Erythroblast (primary cell): ENCODE measurements around the gene CFAP77.

ENCODE experiments used
- GATA1 ChIP-seq: IDR thresholded peaks from 2 replicates; pipeline ENCODE4 v1.6.1; 2011; ENCODE audit warnings: low read depth, mild to moderate bottlenecking, control low read depth, low read length, moderate library complexity
- POLR2A ChIP-seq: IDR thresholded peaks from 2 replicates; pipeline ENCODE4 v1.6.1; 2011; ENCODE audit warnings: mild to moderate bottlenecking, low read length

GRCh38 chr9:132520612-132521011 lies 110.6 kb downstream of the CFAP77 start:
- TF ChIP-seq POLR2A = no peak
- TF ChIP-seq GATA1 = no peak
